Parathyroid adenoma (tissue), 2 donors: Measurements from ENCODE around the gene LRRC46.
A peak's percentile ranks its signal among the peaks of the same experiment; 100 is the strongest.

Experiments used
- H2AFZ ChIP-seq: fragments of 300-600 bp; sonication (generic); one replicate; pipeline ENCODE4 v1.7.0; 2017; ENCODE audit warnings: antibody characterized with exemption, mild to moderate bottlenecking
- H3K27ac ChIP-seq: fragments of 300-600 bp; sonication (generic); one replicate; pipeline ENCODE4 v1.7.0; 2017
- H3K27me3 ChIP-seq: fragments of 300-600 bp; sonication (generic); one replicate; pipeline ENCODE4 v1.7.0; 2017; ENCODE audit warnings: low read length; ENCODE audit not compliant: control insufficient read depth, insufficient read depth
- H3K36me3 ChIP-seq: fragments of 300-600 bp; sonication (generic); one replicate; pipeline ENCODE4 v1.7.0; 2017; ENCODE audit warnings: low read length; ENCODE audit not compliant: control insufficient read depth, insufficient read depth
- H3K4me1 ChIP-seq: fragments of 300-600 bp; sonication (generic); one replicate; pipeline ENCODE4 v1.7.0; 2017; ENCODE audit warnings: control low read depth
- H3K4me2 ChIP-seq: fragments of 300-600 bp; sonication (generic); one replicate; pipeline ENCODE4 v1.7.0; 2017; ENCODE audit warnings: low read length
- H3K4me3 ChIP-seq: fragments of 300-600 bp; sonication (generic); one replicate; pipeline ENCODE4 v1.7.0; 2017; ENCODE audit warnings: low read depth, low read length
- H3K79me2 ChIP-seq: fragments of 300-600 bp; sonication (generic); one replicate; pipeline ENCODE4 v1.7.0; 2017; ENCODE audit warnings: control low read depth
- H3K9ac ChIP-seq: fragments of 300-600 bp; sonication (generic); one replicate; pipeline ENCODE4 v1.7.0; 2017; ENCODE audit warnings: mild to moderate bottlenecking
- H3K9me3 ChIP-seq: fragments of 300-600 bp; sonication (generic); one replicate; pipeline ENCODE4 v1.7.0; 2017; ENCODE audit warnings: low read length; ENCODE audit not compliant: control insufficient read depth
- TF ChIP-seq, protein P1 (sequence below): fragments of 300-600 bp; sonication (generic); IDR thresholded peaks from one replicate; pipeline ENCODE4 v1.7.0; 2017; ENCODE audit warnings: antibody characterized with exemption, mild to moderate bottlenecking
- donor health status: primary hyperparathyroidism.

The LRRC46 gene

GRCh38 chr17:47801906-47802305 is 29.6 kb upstream of the LRRC46 start:
- Histone ChIP-seq H3K27ac (no peak overlapping the region), H3K9ac (no peak overlapping the region), H3K4me2 (no peak overlapping the region), H3K4me1 (no peaks in the 10 kb centered on the region), H2AFZ (no peak overlapping the region), H3K9me3 (no peaks in the 10 kb centered on the region), H3K27me3 (no peaks in the 10 kb centered on the region), H3K79me2 (no peaks in the 10 kb centered on the region), H3K36me3 (no peaks in the 10 kb centered on the region), H3K4me3 (no peak overlapping the region)
- TF ChIP-seq, protein P1, sequence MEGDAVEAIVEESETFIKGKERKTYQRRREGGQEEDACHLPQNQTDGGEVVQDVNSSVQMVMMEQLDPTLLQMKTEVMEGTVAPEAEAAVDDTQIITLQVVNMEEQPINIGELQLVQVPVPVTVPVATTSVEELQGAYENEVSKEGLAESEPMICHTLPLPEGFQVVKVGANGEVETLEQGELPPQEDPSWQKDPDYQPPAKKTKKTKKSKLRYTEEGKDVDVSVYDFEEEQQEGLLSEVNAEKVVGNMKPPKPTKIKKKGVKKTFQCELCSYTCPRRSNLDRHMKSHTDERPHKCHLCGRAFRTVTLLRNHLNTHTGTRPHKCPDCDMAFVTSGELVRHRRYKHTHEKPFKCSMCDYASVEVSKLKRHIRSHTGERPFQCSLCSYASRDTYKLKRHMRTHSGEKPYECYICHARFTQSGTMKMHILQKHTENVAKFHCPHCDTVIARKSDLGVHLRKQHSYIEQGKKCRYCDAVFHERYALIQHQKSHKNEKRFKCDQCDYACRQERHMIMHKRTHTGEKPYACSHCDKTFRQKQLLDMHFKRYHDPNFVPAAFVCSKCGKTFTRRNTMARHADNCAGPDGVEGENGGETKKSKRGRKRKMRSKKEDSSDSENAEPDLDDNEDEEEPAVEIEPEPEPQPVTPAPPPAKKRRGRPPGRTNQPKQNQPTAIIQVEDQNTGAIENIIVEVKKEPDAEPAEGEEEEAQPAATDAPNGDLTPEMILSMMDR: no peak

DNA sequence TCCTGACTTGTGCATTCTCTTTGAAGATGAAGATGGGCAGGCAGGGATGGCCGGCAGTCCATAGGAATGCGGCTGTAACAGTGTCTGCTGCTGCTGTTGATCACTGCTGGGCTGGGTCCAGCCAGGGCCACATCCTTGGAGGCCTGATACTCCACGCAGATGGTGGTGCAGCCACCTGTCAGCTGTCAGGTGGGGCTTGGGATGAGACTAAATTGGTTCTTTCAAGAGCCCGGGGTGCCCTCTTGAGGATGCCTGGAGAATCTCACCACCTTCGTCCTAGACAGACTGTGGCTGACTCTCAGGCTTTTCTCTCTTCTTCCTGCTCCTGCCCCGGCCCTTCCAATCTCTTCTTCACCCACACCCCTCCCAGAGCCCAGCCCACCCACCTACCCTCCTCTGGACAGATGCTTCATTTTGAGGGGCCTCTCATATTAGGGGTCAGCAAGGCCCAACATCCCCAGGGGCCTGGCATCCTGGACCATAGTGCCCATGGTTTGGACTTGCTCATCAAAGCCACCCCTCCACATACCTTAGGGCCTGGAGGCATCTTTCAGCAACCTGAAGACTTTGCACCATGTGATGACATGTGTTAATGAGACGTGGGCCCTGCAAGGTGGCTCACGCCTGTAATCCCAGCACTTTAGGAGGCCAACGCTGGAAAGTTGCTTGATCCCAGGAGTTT is 29.0 kb upstream of the LRRC46 start:
- no peaks in the 10 kb centered on the region for H3K79me2 ChIP-seq
- no peak overlapping the region for H3K4me2 ChIP-seq

DNA sequence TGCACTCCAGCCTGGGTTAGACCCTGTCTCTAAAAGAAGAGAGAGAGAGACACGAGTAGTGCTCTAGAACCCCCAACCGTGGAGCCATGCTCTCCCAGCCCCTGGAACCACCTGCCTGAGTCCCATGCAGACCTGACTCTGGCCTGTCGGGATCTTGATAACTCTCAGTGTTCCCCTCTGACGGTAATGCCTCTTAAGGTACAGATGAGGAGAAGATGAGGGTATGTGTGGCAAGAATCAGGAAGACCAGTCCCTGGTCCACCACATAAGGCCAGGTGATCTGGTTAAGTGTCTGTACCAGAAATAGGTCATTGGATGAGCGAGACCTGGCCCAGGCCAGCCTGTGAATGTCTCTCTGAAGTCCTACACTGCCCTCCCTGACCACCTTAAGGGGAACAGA is 28.3 kb upstream of the LRRC46 start:
- no peak overlapping the region for H3K4me3 ChIP-seq
- no peaks in the 10 kb centered on the region for H3K36me3 ChIP-seq
- H2AFZ ChIP-seq: no peak overlapping the region
- no peaks in the 10 kb centered on the region for H3K27me3 ChIP-seq
- H3K9me3 ChIP-seq: no peaks in the 10 kb centered on the region
- no peaks in the 10 kb centered on the region for H3K79me2 ChIP-seq
- H3K9ac ChIP-seq: no peak overlapping the region
- H3K27ac ChIP-seq: no peak overlapping the region
- TF ChIP-seq, protein P1: no peak
- no peaks in the 10 kb centered on the region for H3K4me1 ChIP-seq
- H3K4me2 ChIP-seq: no peak overlapping the region

More for the DNA sequence above, 29.0 kb upstream of the LRRC46 start:
- no peak overlapping the region for H3K9ac ChIP-seq
- TF ChIP-seq, protein P1: peak; percentile 59
- no peak overlapping the region for H3K27ac ChIP-seq
- no peaks in the 10 kb centered on the region for H3K36me3 ChIP-seq
- H3K4me1 ChIP-seq: no peaks in the 10 kb centered on the region
- H3K9me3 ChIP-seq: no peaks in the 10 kb centered on the region
- H3K4me3 ChIP-seq: no peak overlapping the region
- H2AFZ ChIP-seq: no peak overlapping the region
- no peaks in the 10 kb centered on the region for H3K27me3 ChIP-seq

DNA sequence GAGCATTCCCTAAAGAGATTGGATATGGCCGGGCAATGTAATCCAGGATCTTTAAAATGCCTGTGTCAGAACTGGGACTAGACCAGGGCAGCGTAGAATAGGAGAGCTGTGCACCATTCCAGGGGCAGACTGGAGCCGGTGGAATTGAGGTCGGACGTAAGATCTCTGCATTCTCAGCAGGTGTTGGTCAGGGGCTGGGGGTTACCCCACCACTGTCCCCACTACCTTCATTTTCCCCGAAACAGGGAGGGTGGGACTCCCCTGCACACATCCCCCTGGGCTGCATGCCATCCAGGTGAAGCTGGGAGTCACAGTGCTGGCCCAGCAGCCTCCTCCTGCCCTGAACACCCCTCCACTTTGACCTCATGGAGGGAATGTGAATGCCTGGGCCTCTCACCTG is 27.7 kb upstream of the LRRC46 start:
- TF ChIP-seq, protein P1: no peak
- Histone ChIP-seq H3K4me3 (no peak overlapping the region), H3K27me3 (no peaks in the 10 kb centered on the region), H3K9me3 (no peaks in the 10 kb centered on the region), H3K27ac (no peak overlapping the region), H3K4me2 (no peak overlapping the region), H3K9ac (no peak overlapping the region), H2AFZ (no peak overlapping the region), H3K36me3 (no peaks in the 10 kb centered on the region), H3K79me2 (no peaks in the 10 kb centered on the region), H3K4me1 (no peaks in the 10 kb centered on the region)

DNA sequence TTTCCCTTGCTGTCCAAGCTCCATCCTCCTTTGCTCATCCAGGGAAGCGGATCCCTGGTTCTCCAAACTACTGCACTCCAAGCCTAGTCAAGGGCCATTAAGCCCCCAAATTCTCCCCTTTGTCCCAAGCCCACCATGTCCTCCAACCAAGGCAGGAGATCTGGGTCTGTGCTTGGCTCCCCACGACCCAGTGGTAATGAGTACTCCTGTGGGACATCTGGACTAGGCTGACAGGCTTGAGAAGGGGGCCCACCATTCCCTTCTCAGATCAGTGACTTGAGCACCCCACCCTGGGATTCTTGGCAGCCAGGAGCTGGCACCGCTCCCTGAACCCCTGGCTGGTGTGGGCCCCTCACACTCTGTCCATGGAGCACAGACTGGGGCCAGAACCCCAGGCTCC is 27.0 kb upstream of the LRRC46 start:
- H3K9me3 ChIP-seq: no peaks in the 10 kb centered on the region
- H3K4me2 ChIP-seq: no peak overlapping the region
- no peaks in the 10 kb centered on the region for H3K36me3 ChIP-seq
- H3K27ac ChIP-seq: no peak overlapping the region
- TF ChIP-seq, protein P1: no peak
- H3K27me3 ChIP-seq: no peaks in the 10 kb centered on the region
- no peak overlapping the region for H3K4me3 ChIP-seq
- H3K79me2 ChIP-seq: no peaks in the 10 kb centered on the region
- H3K9ac ChIP-seq: no peak overlapping the region
- no peaks in the 10 kb centered on the region for H3K4me1 ChIP-seq
- no peak overlapping the region for H2AFZ ChIP-seq
